Left forelimb (tissue), 1 donor: ENCODE results near the gene FAM163B.

ENCODE experiments used
- DNase-seq: peaks from one replicate; pipeline ENCODE4 v3.0.0-alpha.2; 2018; ENCODE audit warnings: low spot score

FAM163B gene

DNA sequence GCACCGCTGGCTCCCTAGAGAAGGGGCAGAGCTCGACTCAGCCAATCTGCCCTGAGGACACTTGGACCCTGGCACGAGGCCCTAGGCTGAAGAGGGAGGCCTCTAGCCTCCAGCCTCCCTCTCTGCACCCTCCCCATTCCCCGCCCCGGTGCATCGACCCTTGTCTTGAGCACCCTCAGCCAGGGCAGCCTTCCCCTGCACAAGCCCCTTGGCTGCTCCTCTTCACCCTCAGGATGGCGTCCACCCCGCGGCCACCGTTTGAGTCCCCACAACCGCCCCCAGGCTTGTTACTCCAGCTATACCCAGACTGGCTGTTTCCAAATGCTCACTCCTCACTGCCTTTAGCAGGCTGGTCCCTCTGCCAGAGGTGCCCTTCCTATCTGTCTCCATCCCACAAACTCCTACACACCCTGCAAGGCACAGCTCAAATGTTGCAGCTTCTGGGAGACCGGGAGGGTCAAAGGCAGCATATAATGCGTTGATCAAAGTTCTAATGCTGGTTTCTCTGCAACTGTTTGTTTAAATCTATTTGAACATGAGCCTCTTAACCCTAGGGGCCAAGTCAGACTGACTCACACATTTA is 6.5 kb upstream of the FAM163B start:
- no peak for DNase-seq

DNA sequence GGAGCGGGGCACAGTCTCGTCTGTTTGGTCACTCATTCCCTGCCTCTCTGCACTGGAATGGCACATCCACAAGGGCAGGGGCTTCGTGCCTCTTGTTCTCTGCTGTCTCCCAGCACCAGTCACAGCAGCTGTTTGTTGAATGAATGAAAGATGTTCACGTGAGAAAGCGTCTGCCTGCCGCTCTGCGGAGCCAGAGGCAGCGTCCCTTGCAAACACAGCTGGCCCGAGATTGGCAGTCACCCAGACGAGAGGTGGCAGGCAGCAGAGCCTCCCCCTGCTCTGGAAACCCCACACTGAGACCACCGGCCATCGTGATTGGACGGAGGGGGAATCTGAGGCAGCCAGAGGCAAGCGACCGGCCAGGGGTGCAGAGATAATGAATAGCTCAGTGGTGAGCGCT is 6.0 kb upstream of the FAM163B start:
- DNase-seq = no peak

DNA sequence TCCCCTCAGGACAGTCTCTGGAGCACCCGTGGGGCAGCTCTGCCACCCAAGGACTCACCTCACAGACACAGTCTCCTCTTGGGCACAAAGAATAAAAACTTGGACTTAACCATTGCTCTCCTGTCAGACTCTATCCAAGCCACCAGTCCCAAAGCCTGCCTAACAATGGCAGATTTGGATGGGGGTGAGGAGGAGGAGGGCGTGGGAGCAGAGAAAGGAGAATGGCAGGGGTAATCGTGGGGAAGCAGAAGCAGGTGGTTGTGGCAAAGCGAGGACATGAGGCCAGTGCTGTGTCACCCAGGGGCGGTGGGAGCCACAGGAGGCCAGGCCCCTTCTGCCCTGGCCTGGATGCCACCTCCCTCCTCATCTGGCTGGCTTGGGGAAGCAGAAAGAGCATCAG is 5.5 kb upstream of the FAM163B start:
- no peak for DNase-seq

DNA sequence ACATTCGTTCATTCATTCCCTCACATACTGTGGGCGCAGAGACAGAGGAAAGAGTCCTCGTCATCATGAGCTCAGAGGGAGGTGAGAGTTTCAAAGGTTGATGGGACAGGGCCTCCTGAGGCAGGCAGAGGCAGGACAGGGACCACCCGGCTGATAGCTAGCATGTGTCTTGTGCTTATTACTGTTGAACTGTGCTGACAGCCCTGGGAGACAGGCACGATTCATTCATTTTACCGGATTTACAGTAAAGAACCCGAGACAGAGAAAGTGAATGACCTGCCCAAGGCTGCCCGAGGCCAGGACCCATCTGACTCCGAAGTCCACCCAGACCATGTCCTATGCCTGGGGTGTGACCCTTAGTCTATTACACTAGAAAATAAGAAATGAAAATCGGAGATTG is 4.9 kb upstream of the FAM163B start:
- DNase-seq = no peak

DNA sequence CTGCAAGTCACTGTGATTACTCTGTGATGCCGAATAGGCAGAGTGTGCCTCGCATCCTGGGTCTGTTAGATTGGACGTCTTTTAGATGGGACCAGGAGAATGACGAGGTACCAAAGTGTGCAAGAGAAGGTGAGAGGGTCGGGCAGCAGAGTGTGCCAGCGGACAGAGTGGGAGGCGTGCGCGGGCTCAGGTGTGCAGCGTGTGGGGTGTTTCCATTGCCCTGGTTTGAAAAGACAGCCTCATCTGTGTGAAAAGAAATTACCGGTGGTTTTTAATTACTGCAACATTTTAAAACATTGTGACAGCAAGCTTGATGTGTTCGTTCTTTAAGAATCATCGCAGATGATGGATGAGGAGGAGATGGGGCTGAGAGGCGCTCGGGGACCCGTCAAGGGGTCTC is 4.2 kb upstream of the FAM163B start:
- no peak for DNase-seq

DNA sequence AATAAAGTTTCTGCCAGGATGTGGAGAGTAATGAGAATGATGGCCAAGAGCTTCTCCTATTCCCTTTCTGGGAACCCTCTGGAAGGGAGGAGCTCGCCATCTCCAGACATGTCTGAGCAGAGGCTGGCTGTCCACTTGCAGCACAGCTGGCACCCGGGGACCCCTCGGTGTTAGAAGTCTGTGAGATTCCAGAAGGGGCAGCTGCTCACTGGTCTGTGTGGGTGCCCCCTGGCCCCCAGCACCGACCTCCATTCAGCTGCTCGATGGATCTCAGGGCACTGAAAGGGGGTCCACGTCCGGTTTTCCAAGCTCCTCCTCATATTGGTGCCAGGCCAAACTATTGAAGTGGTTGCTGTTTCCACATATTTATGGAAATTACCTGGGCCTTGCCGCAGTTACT is 3.6 kb upstream of the FAM163B start:
- no peak for DNase-seq

DNA sequence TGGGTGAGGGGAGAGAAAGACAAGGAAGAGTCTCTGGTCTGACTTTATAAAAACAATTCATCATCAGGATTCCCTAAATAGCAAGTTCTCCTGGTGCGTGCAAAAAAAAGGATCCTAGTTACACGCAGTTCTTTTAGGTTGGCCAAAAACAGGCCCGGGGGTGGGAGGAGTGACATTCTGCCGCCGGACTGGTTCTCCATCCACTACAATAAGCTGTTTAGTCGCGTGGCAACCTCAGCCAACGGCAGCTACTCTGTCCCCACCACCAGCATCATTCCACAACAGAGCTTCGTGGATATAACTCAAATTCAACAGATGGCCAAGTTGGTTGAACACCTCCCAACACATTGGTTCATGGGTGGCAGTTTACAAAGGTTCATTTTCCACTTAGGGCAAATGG is 2.9 kb upstream of the FAM163B start:
- no peak for DNase-seq

DNA sequence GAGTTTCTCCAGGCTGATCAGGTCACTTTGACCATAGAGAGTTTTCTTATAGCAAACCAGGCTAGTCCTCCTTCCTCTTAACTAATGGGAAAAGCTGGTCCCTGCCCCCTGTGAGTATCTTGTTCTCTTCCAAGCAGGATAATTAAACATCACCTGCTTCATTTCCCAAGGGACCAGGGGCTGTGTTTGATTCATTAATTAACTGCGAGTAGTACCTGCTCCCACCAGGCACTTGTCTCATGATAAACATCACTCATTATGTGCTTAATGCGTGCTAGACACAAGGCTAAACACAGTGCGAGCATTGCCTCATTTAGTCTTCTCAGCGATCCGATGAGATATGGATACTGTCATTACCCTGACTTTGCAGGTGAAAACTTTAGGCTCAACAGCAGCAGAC is 1.7 kb upstream of the FAM163B start:
- no peak for DNase-seq

DNA sequence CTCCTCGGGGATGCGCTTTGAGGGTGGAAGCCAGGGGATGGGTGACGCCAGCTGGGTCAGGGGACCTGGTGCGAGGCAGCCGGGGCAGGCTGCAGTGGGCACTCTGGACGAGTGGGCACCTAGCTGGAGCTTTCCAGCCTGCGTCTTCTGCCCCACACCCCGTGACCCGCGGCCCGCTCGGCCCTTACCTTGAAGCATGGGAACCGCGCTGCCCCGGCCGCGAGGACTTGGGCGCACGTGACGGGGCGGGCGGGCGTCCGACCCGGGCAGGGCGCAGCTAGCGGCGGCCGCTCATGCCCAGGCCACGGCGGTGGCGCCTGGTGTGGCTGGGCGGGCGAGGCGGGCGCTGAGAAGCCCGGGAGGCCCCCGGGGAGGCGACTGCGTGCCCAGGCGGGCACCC is 300 bp downstream of the FAM163B start:
- no peak for DNase-seq

DNA sequence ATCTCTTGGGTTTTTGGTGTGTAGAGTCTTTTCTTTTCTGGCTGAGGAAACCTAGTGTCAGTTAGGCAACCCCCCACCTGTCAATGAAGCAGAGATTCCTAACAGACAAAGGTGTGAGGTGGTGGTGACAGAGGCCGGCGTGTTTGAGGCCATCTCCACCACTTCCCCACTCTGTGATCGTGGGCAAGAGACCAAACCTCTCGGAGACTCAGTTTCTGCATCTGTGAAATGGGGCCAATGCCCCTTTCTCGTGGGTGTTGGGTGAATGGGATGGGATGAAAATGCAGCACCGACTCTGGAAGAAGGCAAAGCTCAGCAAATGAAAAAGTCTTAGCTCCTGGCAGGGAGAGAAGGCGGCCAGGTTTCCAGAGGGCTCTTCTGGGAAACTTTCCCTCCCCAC is 807 bp downstream of the FAM163B start:
- DNase-seq = no peak

DNA sequence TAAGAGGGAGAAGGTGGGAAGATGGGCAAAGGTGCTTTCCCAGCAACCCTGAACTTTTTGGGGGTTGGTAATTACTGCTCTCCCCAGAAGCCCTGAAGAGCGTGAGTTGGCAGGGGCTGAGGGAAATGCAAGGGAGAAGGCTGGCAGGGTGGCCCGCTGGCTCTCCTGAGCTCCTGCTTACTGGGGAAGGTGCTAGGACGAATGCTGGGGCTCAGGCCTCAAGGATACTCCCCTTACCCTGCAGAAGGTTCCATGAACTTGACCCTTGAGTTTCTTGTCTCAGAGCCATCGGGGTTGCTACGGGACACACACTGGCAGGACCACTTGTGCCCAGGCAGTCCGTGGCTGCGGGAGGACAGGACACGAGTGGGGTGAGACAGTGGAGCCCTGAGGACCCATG is 1.2 kb downstream of the FAM163B start:
- DNase-seq = no peak

DNA sequence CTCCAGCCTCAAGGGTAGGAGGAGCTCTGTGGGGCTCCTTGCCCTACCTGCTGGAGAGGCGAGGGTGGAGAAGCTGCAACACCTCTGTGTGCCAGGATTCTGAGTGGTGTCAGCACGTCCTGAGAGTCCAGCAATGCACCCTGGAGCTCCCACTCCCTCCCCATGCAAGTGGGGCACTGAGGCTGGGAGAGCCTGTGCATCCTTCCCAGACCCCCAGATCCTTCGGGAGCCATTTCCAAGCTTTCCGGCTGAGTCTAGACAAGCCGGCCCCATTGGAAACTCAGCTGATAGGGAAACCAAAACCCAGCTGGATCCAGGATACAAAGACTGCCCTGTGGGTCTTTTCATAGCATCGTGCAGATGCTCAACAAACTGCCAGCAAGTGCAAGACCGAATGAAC is 1.8 kb downstream of the FAM163B start:
- DNase-seq = no peak

DNA sequence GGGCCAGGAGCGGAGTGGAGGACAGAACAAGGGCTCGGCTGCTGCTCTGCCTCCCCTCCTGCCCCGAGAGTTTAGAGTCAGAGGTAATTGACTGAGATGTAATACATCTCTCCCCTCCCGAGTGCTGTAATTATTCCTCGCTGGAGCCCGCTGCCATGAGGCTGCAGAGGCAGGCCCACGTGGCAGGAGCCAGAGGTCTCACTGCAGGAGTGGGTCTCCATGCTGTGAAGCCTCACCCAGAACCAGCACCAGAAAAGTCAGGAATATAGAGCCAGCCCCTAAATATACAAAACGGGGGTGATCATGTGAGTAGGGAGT is 2.5 kb downstream of the FAM163B start:
- no peak for DNase-seq

DNA sequence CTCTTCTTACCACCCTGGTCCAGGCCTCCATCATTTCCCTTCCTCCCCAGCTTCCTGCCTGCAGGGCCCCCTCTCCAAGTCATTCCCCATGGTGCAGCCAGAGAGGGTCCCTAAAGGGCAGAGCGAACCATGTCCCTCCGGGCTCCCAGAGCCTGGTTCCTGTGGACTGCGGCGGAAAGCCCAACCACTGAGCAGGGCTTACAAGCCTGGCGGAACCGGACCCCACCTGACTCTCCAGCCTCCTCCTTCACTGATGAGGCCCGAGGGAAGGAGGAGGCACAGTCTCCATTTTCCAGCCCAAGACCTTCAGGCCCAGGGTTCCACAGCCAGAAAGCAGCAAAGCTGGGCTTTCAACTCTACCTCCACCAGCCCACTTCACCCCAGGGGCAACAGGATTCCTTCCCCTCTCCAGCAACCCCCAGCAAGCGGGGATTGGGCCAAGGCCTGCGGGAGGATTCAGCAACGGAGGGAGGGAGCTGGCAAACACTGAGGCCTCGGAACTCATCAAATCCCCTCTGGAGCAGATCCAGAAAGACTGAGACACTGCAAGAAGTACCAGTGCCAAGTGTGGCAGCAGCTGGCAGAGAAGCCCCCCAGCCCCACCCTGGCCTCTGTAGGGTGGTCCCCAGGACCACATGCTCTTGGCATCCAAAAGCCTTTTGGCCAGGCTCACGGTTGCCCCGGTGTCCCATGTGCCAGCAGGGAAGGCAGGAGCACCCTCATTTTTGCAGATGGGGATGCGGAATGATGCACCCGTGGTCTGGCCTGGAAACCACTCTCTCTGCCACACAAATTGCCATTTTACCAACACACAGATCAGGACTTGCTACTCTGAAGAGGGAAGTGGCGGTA is 3.1 kb downstream of the FAM163B start:
- no peak for DNase-seq

DNA sequence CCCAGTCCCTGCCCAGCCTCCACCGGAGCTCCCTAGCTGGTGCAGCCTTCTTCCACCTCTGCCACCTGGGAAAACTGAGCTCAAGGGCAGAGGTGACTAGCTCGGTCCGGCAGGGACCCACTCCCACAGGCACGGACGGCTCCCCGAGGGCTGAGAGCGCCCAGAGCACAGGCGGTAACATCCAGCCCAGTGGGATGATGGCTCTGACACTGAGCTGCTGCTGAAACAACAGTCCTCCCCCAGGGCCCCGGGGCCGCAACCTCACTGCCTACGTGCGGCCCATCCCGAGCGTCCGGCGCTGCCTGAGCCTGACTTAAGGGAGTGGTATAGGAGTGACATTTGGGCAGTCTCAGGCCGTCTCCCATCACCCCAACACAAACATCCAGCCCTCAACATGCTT is 3.7 kb downstream of the FAM163B start:
- DNase-seq = no peak

DNA sequence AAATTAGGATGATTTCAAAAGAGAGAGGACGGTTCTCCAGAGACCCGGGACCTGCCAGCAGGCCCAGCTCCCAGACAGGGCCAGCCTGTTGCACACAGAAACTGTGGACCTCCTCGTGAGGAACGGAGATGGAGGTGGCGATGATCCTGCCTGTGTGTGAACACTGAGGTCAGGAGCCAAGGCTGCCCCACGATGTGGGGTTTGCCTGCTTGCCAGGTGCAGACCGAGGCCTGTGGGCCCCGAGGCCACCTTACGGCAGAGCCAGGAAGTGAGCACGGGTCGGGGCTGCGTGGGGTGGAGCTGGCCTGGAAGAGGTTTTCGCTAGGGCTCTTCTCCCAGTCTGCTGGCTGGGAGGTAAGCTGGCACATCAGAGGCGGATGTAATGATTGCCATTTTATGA is 4.3 kb downstream of the FAM163B start:
- DNase-seq = no peak

DNA sequence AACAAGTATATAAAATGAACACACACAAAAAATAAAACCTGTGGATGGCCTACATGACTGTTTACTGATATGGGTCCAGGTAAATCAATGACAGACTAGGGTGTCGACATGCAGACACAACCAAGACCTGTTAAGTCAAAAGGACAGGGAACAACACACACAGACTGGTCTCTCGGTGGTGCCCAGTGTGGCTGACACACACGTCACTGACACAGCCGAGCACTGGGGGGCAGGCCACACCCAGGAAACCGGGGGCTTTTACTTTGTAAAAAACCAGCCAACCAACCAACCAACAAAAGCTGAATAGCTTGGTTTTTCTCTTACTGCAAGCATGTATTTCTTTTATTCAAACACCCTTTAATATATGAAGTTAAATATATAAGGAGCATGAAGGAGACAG is 5.0 kb downstream of the FAM163B start:
- DNase-seq = no peak

DNA sequence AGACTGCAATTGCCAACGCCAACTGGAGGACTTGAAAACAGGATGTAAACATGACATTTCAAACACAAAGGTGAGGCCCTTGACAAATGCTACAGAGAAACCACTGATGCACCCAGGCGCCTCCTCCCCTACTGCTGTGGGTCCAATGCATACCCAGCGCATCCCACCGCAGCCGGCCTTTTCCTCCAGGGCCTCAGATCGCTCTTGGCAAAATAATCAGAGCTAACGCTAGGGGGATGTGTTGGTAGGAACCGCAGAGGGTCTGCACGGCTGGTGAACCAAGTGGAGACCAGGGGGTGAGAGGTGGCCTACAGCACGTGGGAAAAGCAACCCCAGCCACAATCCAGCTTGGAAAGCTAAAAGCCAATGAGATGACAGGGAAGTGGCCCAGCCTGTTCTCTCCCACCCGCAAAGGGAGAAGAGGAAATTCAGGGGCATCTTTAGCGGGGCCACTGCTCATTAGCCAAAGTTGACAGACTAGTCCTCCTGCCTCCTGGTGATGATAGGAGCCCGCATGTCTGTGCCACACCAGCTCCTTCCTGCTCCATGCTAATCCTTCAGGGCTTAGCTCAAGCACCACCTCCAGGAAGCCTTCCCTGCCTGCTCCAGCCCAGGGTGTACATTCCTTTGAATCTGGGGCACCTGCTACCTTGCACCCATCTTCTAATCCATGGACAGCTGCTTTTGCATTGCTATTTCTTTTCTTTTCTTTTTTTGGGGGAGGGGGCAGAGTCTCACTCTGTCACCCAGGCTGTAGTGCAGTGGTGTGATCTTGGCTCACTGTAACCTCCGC is 5.9 kb downstream of the FAM163B start:
- no peak for DNase-seq

DNA sequence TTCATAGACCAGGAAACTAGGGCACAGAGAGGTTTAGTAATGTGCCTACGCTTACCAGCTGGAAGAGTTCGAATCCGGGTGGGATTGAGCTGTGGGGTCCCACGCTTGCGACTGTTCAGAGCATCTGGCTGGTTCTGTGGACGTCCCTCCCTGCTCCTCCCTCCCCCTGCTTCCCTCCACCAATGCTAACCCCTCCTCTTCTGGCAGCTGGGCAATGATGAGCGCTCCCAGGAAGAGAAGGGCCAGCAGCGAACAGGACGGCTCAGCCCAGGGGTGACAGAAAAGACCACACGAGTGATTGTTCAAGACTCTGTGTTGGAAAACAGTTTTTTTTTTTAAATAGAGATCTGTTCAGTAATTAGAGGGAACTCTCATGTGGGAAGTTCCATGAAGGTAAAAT is 6.9 kb downstream of the FAM163B start:
- no peak for DNase-seq

DNA sequence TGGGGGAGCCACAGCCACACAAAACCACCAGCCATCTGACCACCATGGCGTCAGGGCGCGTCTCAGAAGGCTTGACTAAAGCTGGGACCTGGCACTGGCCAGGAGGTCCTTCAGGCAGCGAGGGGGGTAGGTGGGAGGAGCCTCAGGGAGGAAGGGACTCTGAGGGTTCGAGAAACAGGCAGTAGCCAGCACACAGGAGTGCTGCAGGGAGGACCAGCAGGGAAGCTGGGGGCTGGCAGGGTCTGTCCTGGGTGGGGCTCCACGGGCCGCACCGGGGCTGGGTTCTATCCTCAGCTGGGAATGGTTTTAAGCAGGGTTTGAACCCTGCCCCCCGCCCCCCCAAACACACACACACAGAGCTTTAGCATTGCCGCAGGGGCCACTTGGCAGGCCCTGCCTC is 7.4 kb downstream of the FAM163B start:
- DNase-seq = no peak

DNA sequence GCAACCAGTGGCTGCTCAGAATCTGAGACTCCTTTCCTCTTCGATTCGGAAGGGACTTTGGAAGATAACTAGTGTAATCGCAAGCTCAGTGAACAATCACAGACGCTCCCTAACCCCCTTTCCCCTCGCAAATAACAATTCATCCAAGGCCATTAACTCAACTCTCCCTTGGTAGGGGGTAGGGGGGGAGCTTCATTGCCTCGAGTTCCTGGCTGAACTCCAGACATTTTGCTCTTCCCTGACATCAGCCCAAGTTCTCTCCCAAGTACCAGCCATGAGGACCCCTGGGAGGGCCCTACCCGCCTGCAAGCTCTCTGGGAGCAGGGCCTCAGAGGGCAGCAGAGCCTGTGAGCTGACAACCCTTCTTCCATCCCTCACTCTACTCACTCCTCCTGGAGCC is 8.4 kb downstream of the FAM163B start:
- DNase-seq = no peak

DNA sequence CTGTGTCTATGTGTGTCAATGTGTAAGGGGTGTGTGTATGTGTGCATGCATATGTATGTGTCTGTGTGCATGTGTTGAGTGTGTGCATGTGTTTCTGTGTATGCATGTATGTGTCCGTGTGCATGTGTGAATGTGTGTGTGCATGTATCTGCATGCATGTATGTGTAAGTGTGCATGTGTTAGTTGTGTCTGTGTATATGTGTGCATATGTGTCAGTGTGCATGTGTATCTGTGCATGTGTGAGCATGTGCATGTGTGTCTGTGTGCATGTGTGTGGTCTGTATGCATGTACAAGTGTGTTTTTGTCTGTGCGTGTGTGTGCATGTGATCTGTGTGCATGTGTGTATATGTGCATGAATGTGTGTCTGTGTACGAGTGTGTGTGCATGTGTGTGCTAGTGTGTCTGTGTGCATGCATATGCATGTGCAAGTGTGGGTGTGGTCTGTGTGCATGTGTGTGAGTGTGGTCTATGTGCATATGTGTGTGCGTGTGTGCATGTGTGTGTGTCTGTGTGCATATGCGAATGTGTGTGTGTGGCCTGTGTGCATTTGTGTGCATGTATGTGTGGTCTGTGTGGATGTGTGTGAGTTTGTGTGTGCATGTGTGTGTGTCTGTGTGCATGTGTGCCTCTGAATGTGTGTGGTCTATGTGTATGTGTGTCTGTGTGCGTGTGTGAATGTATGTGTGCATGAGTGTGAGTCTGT is 9.6 kb downstream of the FAM163B start:
- DNase-seq = no peak

DNA sequence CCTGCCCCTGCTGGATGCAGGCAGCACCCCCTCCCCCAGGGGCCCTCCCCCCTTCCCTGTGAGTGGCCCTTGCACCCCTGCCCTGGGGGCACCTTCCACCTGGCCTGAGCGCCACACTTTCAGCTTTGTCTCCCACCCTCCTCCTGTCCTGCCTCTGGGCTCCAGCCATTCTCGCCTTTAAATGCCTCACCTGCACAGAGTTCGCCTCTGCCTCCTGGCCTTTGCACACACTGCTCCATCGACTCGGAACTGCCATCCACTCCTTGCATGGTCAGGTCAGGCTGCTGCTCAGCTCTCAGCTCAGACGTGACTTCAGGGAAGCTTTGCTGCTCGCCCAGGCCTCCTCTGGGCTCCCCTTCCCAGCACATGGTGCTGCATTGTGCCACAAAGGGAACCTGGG is 10.2 kb downstream of the FAM163B start:
- DNase-seq = no peak
